Nucleus accumbens (tissue), 56 donors: Measurements from ENCODE around the gene LRCOL1.

Experiments
- DNase-seq, 56 donors: peaks; one replicate each; lab custom pipeline; 2025; lab: John Stamatoyannopoulos, UW

Gene LRCOL1

GRCh38 chr12:132558042-132558856 is 52.1 kb downstream of the LRCOL1 start:
- no peak for DNase-seq

DNA sequence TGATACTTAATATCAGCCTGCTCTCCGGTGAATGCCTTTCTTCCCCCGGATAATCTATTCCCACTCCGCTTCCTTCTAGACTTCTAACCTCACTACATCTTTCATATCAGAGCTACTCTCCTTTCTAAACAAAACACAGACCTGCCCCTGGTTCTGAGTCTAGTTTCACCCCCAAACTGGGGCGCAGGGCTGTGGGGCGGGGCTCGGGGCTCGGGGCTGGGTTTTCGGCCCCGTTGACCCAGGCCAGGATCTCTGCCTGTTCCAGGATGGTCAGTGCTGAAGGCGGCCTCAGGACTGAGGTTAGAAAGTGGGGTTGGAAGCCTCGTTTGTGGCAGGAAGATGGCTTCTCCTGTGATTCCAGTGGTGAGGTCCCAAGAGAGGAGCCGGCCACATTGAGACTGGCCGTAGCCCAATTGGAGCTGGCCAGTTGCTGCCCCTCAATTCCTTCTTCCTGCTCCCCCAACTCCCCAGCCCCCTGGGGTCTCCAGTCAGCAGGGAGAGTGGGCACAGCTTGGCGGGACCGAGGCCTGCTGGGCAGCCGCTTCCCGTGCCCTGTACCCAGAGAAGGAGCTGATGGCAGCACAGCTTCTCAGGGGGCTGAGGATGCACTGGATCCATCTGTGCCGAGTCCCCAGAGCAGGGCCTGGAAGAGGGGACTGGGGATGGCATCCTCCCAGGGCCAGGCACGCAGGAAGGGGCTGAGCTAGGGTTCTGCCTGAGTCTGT is 52.9 kb downstream of the LRCOL1 start:
- DNase-seq: no peak

- DNase-seq: no peak
Measured at GRCh38 chr12:132556801-132557200, 53.6 kb downstream of the LRCOL1 start.

- no peak for DNase-seq
Measured at GRCh38 chr12:132556216-132556615, 54.2 kb downstream of the LRCOL1 start.

GRCh38 chr12:132555686-132556085 is 54.7 kb downstream of the LRCOL1 start:
- no peak for DNase-seq

DNA sequence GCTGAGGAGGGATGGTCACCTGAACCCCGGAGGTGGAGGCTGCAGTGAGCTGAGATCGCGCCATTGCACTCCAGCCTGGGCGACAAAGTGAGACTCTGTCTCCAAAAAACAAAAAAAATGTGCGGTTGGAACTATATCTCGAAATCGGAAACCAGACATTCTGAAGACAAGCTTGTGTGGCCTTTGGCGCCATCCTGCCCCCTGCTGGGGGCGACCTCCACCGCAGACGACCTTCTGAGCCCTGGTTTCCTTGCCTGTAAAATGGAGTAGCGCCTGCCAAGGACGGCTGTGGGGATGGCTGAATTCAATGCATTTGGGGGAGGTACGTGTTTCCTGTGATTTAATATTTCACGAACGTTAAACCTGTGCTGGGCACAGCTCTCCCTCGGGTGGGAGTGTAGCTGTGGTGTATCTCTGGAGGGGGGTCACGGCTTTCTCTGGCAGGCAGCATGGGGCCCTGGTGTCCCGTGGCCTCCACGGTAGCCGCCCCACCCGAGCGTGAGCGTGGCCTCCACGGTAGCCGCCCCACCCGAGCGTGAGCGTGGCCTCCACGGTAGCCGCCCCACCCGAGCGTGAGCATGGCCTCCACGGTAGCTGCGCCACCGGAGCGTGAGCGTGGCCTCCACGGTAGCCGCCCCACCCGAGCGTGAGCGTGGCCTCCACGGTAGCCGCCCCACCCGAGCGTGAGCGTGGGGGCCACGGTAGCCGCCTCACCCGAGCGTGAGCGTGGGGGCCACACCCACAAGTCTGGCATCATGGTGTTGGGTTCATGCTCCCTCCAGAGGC is 55.3 kb downstream of the LRCOL1 start:
- DNase-seq: no peak
